ENCODE measurements around the gene ABHD6. TPM values are rescaled to one million over a fixed set of nuclear protein-coding genes. Genes with fewer than 3 reads are reported as not detected.

ABHD6 gene
- total RNA-seq, 1 experiment from 2014 or later, result 18.9 TPM

- POLR2A ChIA-PET, result interaction anchor here (0.7 kb wide), 1 partner anchor 348 kb away, joined by 3 read pairs; no protein-coding TSS in a partner anchor
- TF ChIP-seq, protein P1, sequence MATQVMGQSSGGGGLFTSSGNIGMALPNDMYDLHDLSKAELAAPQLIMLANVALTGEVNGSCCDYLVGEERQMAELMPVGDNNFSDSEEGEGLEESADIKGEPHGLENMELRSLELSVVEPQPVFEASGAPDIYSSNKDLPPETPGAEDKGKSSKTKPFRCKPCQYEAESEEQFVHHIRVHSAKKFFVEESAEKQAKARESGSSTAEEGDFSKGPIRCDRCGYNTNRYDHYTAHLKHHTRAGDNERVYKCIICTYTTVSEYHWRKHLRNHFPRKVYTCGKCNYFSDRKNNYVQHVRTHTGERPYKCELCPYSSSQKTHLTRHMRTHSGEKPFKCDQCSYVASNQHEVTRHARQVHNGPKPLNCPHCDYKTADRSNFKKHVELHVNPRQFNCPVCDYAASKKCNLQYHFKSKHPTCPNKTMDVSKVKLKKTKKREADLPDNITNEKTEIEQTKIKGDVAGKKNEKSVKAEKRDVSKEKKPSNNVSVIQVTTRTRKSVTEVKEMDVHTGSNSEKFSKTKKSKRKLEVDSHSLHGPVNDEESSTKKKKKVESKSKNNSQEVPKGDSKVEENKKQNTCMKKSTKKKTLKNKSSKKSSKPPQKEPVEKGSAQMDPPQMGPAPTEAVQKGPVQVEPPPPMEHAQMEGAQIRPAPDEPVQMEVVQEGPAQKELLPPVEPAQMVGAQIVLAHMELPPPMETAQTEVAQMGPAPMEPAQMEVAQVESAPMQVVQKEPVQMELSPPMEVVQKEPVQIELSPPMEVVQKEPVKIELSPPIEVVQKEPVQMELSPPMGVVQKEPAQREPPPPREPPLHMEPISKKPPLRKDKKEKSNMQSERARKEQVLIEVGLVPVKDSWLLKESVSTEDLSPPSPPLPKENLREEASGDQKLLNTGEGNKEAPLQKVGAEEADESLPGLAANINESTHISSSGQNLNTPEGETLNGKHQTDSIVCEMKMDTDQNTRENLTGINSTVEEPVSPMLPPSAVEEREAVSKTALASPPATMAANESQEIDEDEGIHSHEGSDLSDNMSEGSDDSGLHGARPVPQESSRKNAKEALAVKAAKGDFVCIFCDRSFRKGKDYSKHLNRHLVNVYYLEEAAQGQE (IDR thresholded peaks at IDR 0.05; ENCODE audit: insufficient read depth in 1 of 2, low read depth in 2 of 2, low read length in 1 of 2), result no peak
- TF ChIP-seq POLR2AphosphoS5 (IDR thresholded peaks at IDR 0.05; ENCODE audit: low read depth, low read length) (no peak), SIN3A (IDR thresholded peaks at IDR 0.05; ENCODE audit: borderline replicate concordance, insufficient read depth, low read depth, low read length) (no peak), TCF7L2 (IDR thresholded peaks at IDR 0.05; ENCODE audit: low read depth, low read length) (no peak)
- TF ChIP-seq, protein P2, sequence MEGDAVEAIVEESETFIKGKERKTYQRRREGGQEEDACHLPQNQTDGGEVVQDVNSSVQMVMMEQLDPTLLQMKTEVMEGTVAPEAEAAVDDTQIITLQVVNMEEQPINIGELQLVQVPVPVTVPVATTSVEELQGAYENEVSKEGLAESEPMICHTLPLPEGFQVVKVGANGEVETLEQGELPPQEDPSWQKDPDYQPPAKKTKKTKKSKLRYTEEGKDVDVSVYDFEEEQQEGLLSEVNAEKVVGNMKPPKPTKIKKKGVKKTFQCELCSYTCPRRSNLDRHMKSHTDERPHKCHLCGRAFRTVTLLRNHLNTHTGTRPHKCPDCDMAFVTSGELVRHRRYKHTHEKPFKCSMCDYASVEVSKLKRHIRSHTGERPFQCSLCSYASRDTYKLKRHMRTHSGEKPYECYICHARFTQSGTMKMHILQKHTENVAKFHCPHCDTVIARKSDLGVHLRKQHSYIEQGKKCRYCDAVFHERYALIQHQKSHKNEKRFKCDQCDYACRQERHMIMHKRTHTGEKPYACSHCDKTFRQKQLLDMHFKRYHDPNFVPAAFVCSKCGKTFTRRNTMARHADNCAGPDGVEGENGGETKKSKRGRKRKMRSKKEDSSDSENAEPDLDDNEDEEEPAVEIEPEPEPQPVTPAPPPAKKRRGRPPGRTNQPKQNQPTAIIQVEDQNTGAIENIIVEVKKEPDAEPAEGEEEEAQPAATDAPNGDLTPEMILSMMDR (IDR thresholded peaks at IDR 0.05), result no peak
- DNase-seq (ENCODE audit: low read depth, low spot score), result no peak
- Histone ChIP-seq H3K4me3 (ENCODE audit: low read depth in 2 of 2, low read length in 2 of 2) (no peak overlapping the region), H3K9me3 (ENCODE audit: control insufficient read depth, insufficient read depth, low read depth, low read length) (no peaks in the 10 kb centered on the region), H3K27me3 (ENCODE audit: control insufficient read depth, insufficient read depth, low read length) (no peaks in the 10 kb centered on the region), H3K36me3 (ENCODE audit: control insufficient read depth, insufficient read depth, low read length) (no peaks in the 10 kb centered on the region), H3K27ac (ENCODE audit: low read length) (no peak overlapping the region), H3K4me1 (ENCODE audit: control insufficient read depth, insufficient read depth, low read length) (no peaks in the 10 kb centered on the region)
- in situ Hi-C loops (cut with HindIII; ENCODE audit: low pct_unique_long_range_greater_than_20kb, low sequenced_read_pairs) (no loop called here), intact Hi-C loops (cut with micrococcal nuclease; ENCODE audit: unreplicated experiment) (no loop called here)
- no peak for ATAC-seq
- no TSS peak for BruUV-seq (replicated peaks)
- CTCF ChIA-PET, result no interaction called here
Measured at GRCh38 chr3:58202917-58203360, 34.7 kb upstream of the ABHD6 start.

- DNase-seq (ENCODE audit: low read depth, low spot score) (no peak), ATAC-seq (no peak)
- Histone ChIP-seq H3K36me3 (ENCODE audit: control insufficient read depth, insufficient read depth, low read length) (no peaks in the 10 kb centered on the region), H3K4me1 (ENCODE audit: control insufficient read depth, insufficient read depth, low read length) (no peaks in the 10 kb centered on the region), H3K27ac (ENCODE audit: low read length) (no peak overlapping the region), H3K27me3 (ENCODE audit: control insufficient read depth, insufficient read depth, low read length) (no peaks in the 10 kb centered on the region), H3K4me3 (ENCODE audit: low read depth in 2 of 2, low read length in 2 of 2) (no peak overlapping the region), H3K9me3 (ENCODE audit: control insufficient read depth, insufficient read depth, low read depth, low read length) (no peaks in the 10 kb centered on the region)
- intact Hi-C loops (cut with micrococcal nuclease; ENCODE audit: unreplicated experiment), result no loop called here
- CTCF ChIA-PET, result no interaction called here
- BruUV-seq (replicated peaks), result no TSS peak
- POLR2A ChIA-PET, result interaction anchor here (0.7 kb wide), 1 partner anchor 349 kb away, joined by 3 read pairs; no protein-coding TSS in a partner anchor
- in situ Hi-C loops (cut with HindIII; ENCODE audit: low pct_unique_long_range_greater_than_20kb, low sequenced_read_pairs), result no loop called here
- TF ChIP-seq, protein P2 (IDR thresholded peaks at IDR 0.05), result no peak
- TF ChIP-seq SIN3A (IDR thresholded peaks at IDR 0.05; ENCODE audit: borderline replicate concordance, insufficient read depth, low read depth, low read length), result no peak
- TF ChIP-seq, protein P1 (IDR thresholded peaks at IDR 0.05; ENCODE audit: insufficient read depth in 1 of 2, low read depth in 2 of 2, low read length in 1 of 2), result no peak
- TF ChIP-seq POLR2AphosphoS5 (IDR thresholded peaks at IDR 0.05; ENCODE audit: low read depth, low read length), result no peak
- no peak for TF ChIP-seq TCF7L2 (IDR thresholded peaks at IDR 0.05; ENCODE audit: low read depth, low read length)
Measured at GRCh38 chr3:58203541-58203940, 34.1 kb upstream of the ABHD6 start.

Measured in Panc1 (cell line).